Ascending aorta (tissue), 2 donors: Measurements from ENCODE around the gene C17orf50. TPM values are rescaled to one million over a fixed set of nuclear protein-coding genes. Genes with fewer than 3 reads are reported as not detected.

Experiments used
- DNase-seq, 2 donors: peaks; one replicate each; pipeline ENCODE4 v3.0.0-alpha.2; 2019; ENCODE audit warnings: low spot score in 2 of 2
- H3K27ac ChIP-seq, 2 donors: fragments of 200-600 bp; sonication (generic); one replicate each; pipeline ENCODE4 v1.5.1; 2016 to 2017; ENCODE audit warnings: mild to moderate bottlenecking in 1 of 2
- H3K27me3 ChIP-seq: fragments of 200-600 bp; sonication (generic); one replicate; pipeline ENCODE4 v1.5.1; 2017
- H3K36me3 ChIP-seq, 2 donors: fragments of 200-600 bp; sonication (generic); one replicate each; pipeline ENCODE4 v1.5.1; 2016
- H3K4me1 ChIP-seq, 2 donors: fragments of 200-600 bp; sonication (generic); one replicate each; pipeline ENCODE4 v1.5.1; 2016 to 2017; ENCODE audit warnings: mild to moderate bottlenecking in 1 of 2
- H3K4me3 ChIP-seq, 2 donors: fragments of 200-600 bp; sonication (generic); one replicate each; pipeline ENCODE4 v1.5.1; 2016 to 2017; ENCODE audit warnings: mild to moderate bottlenecking in 1 of 2
- H3K9me3 ChIP-seq, 2 donors: fragments of 200-600 bp; sonication (generic); one replicate each; pipeline ENCODE4 v1.5.1; 2016
- intact Hi-C: fragments of 100-400 bp; cut with DNase I; formaldehyde crosslinking; loops from one replicate; pipeline ENCODE4 v1.15.1; 2023
- total RNA-seq: library from RNA; depleted of rRNA; stranded (reverse); fragments of >200 nt; gene quantifications from one replicate; pipeline ENCODE4 v1.1.0, GENCODE V29; 2016
- TF ChIP-seq, protein P1 (sequence below), 3 experiments: fragments of 200-600 bp in 2 of 3; fragments of 450-650 bp in 1 of 3; sonication (generic) in 2 of 3; IDR thresholded peaks; one replicate each; pipeline ENCODE4 v1.5.1; 2016 to 2019; ENCODE audit warnings: antibody characterized with exemption in 3 of 3, mild to moderate bottlenecking in 1 of 3, moderate library complexity in 1 of 3

C17orf50 gene
- total RNA-seq, 1 donor from 2014 or later = not detected

- no peaks in the 10 kb centered on the region for H3K27me3 ChIP-seq
- H3K36me3 ChIP-seq = peaks cover 7 to 17% of the 10 kb centered on the region in 2 donors
- intact Hi-C loops = no loop called here
- H3K4me3 ChIP-seq = no peak overlapping the region
- TF ChIP-seq, protein P1, sequence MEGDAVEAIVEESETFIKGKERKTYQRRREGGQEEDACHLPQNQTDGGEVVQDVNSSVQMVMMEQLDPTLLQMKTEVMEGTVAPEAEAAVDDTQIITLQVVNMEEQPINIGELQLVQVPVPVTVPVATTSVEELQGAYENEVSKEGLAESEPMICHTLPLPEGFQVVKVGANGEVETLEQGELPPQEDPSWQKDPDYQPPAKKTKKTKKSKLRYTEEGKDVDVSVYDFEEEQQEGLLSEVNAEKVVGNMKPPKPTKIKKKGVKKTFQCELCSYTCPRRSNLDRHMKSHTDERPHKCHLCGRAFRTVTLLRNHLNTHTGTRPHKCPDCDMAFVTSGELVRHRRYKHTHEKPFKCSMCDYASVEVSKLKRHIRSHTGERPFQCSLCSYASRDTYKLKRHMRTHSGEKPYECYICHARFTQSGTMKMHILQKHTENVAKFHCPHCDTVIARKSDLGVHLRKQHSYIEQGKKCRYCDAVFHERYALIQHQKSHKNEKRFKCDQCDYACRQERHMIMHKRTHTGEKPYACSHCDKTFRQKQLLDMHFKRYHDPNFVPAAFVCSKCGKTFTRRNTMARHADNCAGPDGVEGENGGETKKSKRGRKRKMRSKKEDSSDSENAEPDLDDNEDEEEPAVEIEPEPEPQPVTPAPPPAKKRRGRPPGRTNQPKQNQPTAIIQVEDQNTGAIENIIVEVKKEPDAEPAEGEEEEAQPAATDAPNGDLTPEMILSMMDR (IDR thresholded peaks at IDR 0.05) = no peak
- peaks cover 0 to 14% of the 10 kb centered on the region in 2 donors for H3K4me1 ChIP-seq
- DNase-seq = no peak
- H3K27ac ChIP-seq = no peak overlapping the region
- H3K9me3 ChIP-seq = no peaks in the 10 kb centered on the region
Observed at GRCh38 chr17:35729405-35729833, 31.3 kb upstream of the C17orf50 start.

GRCh38 chr17:35730400-35731005, 30.2 kb upstream of the C17orf50 start:
- H3K4me1 ChIP-seq = peaks cover 0 to 14% of the 10 kb centered on the region in 2 donors
- no peak overlapping the region for H3K27ac ChIP-seq
- no peaks in the 10 kb centered on the region for H3K9me3 ChIP-seq
- peaks cover 0 to 6% of the 10 kb centered on the region in 2 donors for H3K36me3 ChIP-seq
- no peak for DNase-seq
- intact Hi-C loops = loop anchor here (5.0 kb wide), 2 partner anchors 33 to 48 kb away; no protein-coding TSS in a partner anchor
- TF ChIP-seq, protein P1 (IDR thresholded peaks at IDR 0.05) = no peak
- H3K27me3 ChIP-seq = no peaks in the 10 kb centered on the region
- no peak overlapping the region for H3K4me3 ChIP-seq

DNA sequence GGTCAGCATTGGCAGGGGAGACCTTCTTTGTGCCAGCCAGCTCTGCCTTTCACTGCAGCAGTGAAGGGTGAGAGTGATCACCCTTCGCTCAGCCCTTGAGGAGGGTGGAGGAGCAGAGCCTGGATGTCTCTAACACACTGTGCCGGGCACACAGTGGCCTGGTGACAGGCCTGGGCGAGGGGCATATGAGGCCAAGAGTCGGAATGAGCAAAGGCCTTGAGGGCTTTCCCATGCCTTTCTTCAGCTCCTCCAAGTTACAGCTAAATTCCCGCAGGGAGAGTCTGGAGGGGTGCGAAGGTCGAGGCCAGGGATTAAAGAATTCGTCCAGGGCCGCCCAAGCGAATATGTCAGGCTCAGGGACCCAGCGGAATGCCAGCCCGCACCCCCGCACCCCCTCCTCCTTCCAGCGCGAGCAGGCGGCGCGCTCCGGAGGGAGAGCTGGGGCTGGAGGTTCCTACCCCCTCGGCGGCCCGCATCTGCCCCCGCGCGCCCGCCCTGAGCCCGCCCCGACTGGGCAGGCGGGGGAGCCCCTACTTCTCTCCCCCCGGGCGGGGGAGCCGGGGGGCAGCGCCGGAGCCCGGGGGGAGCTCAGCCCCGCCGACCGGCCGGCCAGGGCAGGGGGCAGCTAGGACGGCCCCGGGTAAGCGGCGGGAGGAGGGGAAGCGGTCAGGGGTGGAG, 29.3 kb upstream of the C17orf50 start, which contains the start of gene RASL10B:
RASL10B (plus strand) TSS at position 401 of the 678 bp plus-strand sequence. CDS start 3,546 bp downstream, outside the sequence.
- TF ChIP-seq, protein P1 (IDR thresholded peaks at IDR 0.05) = no peak
- H3K27me3 ChIP-seq = no peaks in the 10 kb centered on the region
- H3K4me1 ChIP-seq = peaks cover 0 to 14% of the 10 kb centered on the region in 2 donors
- H3K4me3 ChIP-seq = peak within 1 kb of the TSS; percentile 76 to 81
- no peaks in the 10 kb centered on the region for H3K36me3 ChIP-seq
- intact Hi-C loops = loop anchor here (5.0 kb wide), 2 partner anchors 34 to 49 kb away; no protein-coding TSS in a partner anchor
- peak in 1 of 2 donors; percentile 86 for DNase-seq
- H3K9me3 ChIP-seq = no peaks in the 10 kb centered on the region
- no peak within 1 kb of the TSS for H3K27ac ChIP-seq

DNA sequence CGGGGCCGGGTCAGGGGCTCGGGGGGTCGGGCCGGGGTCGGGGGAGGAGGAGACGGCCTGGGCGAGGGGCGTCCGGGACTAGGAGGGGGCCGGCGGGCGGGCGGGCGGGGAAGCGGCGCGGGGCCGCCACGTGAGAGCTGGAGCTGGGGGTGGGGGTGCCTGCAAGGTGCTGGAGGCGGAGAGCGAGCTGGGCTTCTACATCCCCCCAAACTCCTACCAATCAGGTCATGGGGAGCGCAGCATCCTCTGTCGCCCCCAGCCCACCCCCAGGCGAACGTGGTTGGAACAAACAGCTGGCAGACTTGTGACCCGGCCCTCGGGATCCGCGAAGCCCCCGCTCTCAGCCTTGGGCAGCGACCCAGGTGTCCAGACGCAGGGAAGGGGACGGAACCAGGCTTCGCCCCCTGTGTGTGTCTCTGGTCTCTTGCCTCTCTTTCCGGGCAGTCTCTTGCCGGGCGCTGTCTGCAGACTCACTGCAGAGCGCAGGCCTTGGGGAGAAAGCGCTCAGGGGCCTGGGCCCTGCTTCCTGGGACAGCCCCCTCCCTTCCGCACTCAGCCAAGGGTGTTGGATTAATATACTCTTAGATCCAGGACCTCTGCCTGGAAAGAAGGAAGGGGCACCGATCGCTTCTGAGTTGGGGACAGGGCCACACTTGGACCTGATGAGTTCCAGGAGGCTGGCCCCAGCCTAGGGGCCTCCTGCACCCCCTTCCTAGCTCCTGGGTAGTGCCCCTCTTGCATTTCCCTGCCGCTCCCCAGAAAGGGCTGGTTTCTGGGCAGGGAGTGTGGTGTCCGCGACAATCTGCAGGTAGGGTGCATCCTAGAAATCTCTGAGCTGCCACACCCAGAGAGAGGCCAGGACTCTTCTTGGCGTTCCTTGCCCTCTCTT, 28.5 kb upstream of the C17orf50 start:
- Histone ChIP-seq H3K27ac (no peak overlapping the region), H3K36me3 (no peaks in the 10 kb centered on the region), H3K4me3 (peak overlapping the region; percentile 76 to 81), H3K9me3 (no peaks in the 10 kb centered on the region), H3K27me3 (no peaks in the 10 kb centered on the region), H3K4me1 (peaks cover 0 to 11% of the 10 kb centered on the region in 2 donors)
- DNase-seq = peak in 1 of 2 donors; percentile 56
- TF ChIP-seq, protein P1 (IDR thresholded peaks at IDR 0.05) = no peak
- intact Hi-C loops = loop anchor here (5.0 kb wide), 2 partner anchors 35 to 50 kb away; no protein-coding TSS in a partner anchor

DNA sequence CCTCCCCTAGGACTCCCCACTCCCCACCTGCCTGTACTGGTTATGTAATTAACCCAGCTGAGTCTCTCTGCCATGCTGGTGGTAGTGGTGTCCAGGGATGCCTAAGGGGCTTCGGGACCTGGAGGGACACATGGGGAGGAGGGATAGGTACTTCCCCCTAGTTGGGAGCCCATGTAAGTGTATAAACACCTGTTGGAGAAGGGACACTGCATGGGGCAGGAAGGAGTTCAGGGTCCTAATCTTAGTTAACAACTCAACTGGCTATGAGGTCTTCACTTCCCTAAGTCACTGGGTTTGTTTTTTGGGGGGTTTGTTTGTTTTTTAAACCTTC, 27.9 kb upstream of the C17orf50 start:
- intact Hi-C loops = loop anchor here (5.0 kb wide), 2 partner anchors 35 to 50 kb away; no protein-coding TSS in a partner anchor
- Histone ChIP-seq H3K27me3 (no peaks in the 10 kb centered on the region), H3K4me1 (peaks cover 0 to 11% of the 10 kb centered on the region in 2 donors), H3K4me3 (peak overlapping the region in 1 of 2 donors; percentile 81), H3K36me3 (no peaks in the 10 kb centered on the region), H3K9me3 (no peaks in the 10 kb centered on the region), H3K27ac (no peak overlapping the region)
- DNase-seq = no peak
- TF ChIP-seq, protein P1 (IDR thresholded peaks at IDR 0.05) = no peak
